Measurements from ENCODE around the gene ZNF417. TPM values are rescaled to one million over a fixed set of nuclear protein-coding genes. Genes with fewer than 3 reads are reported as not detected.
A peak's percentile ranks its signal among the peaks of the same experiment; 100 is the strongest.

The ZNF417 gene
- total and polyA plus RNA-seq, 2 of the 13 experiments (the other 11 are each of a cell fraction or from before 2014, with no cell fraction given): 2.9 to 13.7 TPM

GRCh38 chr19:57916168-57916995 lies at the start of gene ZNF417 (continued):
- TF ChIP-seq ZFP90 (CRISPR knock-in tag; IDR thresholded peaks at IDR 0.05; ENCODE audit: borderline replicate concordance) (peak; percentile 26; the same call in 1 of the 2 replicates), POLR2AphosphoS5 (IDR thresholded peaks at IDR 0.05; ENCODE audit: low read depth, low read length) (peak; percentile 74), THRA (CRISPR knock-in tag; IDR thresholded peaks at IDR 0.05; ENCODE audit: borderline replicate concordance) (peak; percentile 17; the same call in 1 of the 2 replicates), TBX2 (CRISPR knock-in tag; IDR thresholded peaks at IDR 0.05; ENCODE audit: borderline replicate concordance) (peak; percentile 46; the same call in 1 of the 2 replicates), ZBTB33 (CRISPR knock-in tag; IDR thresholded peaks at IDR 0.05) (peak; percentile 67), ZNF850 (CRISPR knock-in tag; conservative IDR thresholded peaks at IDR 0.05) (peak; percentile 78; the same call in 1 of the 2 replicates), HMGXB4 (CRISPR knock-in tag; IDR thresholded peaks at IDR 0.05; ENCODE audit: borderline replicate concordance in 1 of 2, low read depth in 1 of 2) (peak; percentile 58 to 68), HNF4A (CRISPR knock-in tag; IDR thresholded peaks at IDR 0.05) (peak; percentile 45), ZNF317 (CRISPR knock-in tag; IDR thresholded peaks at IDR 0.05) (peak; percentile 81), PRDM10 (CRISPR knock-in tag; IDR thresholded peaks at IDR 0.05; ENCODE audit: low read depth) (0 out of 2 replicates have a peak, but pooled peaks have one; percentile 33), MTERF4 (CRISPR knock-in tag; IDR thresholded peaks at IDR 0.05) (0 out of 2 replicates have a peak, but pooled peaks have one; percentile 23), HDAC1 (CRISPR knock-in tag; IDR thresholded peaks at IDR 0.05) (peak; percentile 80)

Data from HepG2 (cell line).